Hepatocyte (in vitro differentiated cells): Measurements from ENCODE around the gene SH3TC1.

Experiments used
- EZH2 ChIP-seq: fragments of 200-600 bp; sonication (generic); IDR thresholded peaks from 2 replicates; pipeline ENCODE4 v1.6.1; 2016; ENCODE audit warnings: antibody characterized with exemption, mild to moderate bottlenecking, borderline replicate concordance
- TF ChIP-seq, protein P1 (sequence below): fragments of 200-600 bp; sonication (generic); IDR thresholded peaks from 2 replicates; pipeline ENCODE4 v1.5.1; 2016; ENCODE audit warnings: antibody characterized with exemption, mild to moderate bottlenecking; ENCODE audit not compliant: poor library complexity

DNA sequence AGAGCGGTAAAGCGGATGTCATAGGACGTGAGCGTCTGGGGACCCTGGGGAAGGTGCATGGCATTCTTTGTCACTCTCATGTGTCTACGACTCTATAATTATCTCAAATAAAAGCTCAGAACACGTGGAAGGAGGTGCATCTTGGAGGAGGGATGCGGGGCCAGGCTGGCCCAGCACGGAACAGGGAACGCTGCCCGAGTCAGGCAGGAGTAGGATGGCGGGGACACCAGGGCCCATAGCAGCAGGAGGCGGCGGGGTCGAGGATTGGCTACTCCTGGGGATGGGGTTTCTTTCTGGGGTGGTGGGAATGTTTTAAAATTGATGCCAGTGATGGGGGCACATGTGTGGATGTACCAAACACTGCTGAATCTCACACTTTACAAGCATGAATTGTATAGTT is 65.0 kb downstream of the SH3TC1 start:
- TF ChIP-seq EZH2: no peak
- TF ChIP-seq, protein P1, sequence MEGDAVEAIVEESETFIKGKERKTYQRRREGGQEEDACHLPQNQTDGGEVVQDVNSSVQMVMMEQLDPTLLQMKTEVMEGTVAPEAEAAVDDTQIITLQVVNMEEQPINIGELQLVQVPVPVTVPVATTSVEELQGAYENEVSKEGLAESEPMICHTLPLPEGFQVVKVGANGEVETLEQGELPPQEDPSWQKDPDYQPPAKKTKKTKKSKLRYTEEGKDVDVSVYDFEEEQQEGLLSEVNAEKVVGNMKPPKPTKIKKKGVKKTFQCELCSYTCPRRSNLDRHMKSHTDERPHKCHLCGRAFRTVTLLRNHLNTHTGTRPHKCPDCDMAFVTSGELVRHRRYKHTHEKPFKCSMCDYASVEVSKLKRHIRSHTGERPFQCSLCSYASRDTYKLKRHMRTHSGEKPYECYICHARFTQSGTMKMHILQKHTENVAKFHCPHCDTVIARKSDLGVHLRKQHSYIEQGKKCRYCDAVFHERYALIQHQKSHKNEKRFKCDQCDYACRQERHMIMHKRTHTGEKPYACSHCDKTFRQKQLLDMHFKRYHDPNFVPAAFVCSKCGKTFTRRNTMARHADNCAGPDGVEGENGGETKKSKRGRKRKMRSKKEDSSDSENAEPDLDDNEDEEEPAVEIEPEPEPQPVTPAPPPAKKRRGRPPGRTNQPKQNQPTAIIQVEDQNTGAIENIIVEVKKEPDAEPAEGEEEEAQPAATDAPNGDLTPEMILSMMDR: no peak
